GM19023 (cell line): ENCODE results near the gene STIL.
"Not testable (repeated sequence)": the region's sequence is repeated elsewhere in the genome, so short reads cannot be mapped to it uniquely, and the experiment has no call there.

Source experiments
- ATAC-seq: cut with Tn5 transposase; IDR thresholded peaks from one replicate; pipeline ENCODE4 v1.9.1; 2021; ENCODE audit warnings: mild to moderate bottlenecking, moderate library complexity; ENCODE audit not compliant: unreplicated experiment

Gene STIL

DNA sequence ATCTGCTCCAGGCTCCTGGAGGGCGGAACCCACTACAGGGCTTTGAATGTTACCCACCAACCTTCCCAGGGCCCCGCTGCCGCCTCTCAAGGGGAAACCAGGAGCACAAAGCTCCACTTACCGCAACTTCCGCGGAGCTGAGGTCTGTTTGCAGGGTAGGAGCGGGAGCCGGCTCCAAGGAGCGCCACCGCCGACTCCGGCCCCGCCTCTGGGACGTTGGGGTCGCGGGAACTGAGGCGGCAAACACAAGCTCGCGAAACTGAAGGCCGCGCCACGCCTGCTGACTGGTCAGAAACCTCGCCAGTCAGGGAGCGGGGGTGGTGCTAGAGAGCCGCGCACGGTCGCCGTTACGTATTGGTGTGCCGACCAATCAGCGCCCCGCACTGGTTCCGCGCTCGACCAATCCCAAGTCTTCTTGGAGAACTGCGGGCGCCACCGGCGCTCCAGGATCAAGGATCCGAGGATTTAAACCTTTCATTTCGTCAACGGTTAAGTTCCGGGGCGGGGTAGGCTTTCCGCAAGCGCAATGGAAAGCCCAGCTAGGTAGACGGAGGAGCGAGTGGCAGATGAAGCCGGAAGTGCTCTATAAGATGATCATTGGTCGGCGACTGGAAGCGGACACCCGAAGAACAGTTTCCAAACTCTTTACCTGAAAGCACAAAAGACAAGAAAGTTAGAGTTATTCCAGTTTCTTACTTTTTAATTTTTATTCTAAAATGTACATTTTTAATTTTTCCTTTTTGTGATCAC is at the start of gene STIL:
STIL (minus strand) TSS at position 233 of the 750 bp plus-strand sequence. CDS start 3,828 bp downstream, outside the sequence.
- ATAC-seq = peak; percentile 98

- no peak for ATAC-seq
Measured at GRCh38 chr1:47362828-47363227, 48.9 kb upstream of the STIL start.

DNA sequence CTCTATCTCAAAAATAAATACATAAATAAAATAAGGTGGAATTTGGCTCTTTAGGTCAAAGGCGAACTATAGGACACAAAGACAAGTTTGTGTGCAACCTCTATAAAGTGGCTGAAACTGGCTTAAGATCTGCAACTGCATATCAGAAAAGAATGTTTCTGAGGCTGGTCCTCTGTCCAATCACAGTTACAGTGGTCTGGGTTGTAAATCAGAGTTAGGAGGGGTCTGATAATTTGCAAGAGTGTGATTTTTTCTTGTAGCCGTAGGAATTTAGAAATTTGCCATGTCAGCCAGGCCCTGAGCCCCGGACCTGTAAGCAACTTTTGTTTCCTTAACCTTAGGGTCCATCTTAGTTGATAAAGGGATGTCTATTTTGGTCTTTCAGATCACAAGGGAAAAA is 47.4 kb upstream of the STIL start:
- no peak for ATAC-seq

- ATAC-seq = peak; percentile 79
Measured at GRCh38 chr1:47351305-47351704, 37.4 kb upstream of the STIL start.

DNA sequence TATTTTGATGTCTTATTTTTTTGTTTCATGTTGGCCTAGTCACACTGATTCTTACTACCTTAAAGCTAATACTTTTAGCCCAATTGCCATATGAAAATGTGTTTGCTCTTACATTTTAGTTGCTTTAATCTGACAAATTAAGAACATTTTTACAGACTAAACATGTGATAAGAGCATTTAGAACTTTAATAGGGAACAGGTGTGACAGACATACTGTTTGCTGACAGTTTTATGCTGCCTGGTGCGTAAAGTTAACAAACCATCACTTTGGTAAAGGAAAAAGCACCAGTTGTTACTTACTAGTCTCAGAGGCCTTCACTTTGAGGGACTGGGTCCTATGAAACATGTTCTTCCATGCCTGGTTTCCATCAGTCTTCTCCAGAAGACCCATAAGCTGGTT is 34.3 kb upstream of the STIL start:
- ATAC-seq = no peak

GRCh38 chr1:47347735-47348134 is 33.8 kb upstream of the STIL start:
- no peak for ATAC-seq

- ATAC-seq = not testable (repeated sequence)
Measured at GRCh38 chr1:47346979-47347378, 33.0 kb upstream of the STIL start.

DNA sequence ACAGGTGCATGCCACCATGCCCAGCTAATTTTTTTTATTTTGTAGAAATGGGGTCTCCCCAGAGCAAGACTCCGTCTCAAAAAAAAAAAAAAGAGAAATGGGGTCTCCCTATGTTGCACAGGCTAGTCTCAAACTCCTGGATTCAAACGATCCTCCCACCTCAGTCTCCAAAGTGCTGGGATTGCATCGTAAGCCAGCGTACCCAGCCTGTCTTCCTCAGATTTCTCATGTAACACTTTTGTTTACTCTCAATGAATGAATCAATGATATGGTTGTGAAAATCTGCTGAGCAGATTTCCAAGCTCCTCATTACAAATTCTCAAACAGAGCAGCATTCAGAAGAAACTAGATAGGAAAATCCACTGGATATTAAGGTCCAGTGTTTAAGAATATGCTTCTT is 26.3 kb upstream of the STIL start:
- no peak for ATAC-seq

DNA sequence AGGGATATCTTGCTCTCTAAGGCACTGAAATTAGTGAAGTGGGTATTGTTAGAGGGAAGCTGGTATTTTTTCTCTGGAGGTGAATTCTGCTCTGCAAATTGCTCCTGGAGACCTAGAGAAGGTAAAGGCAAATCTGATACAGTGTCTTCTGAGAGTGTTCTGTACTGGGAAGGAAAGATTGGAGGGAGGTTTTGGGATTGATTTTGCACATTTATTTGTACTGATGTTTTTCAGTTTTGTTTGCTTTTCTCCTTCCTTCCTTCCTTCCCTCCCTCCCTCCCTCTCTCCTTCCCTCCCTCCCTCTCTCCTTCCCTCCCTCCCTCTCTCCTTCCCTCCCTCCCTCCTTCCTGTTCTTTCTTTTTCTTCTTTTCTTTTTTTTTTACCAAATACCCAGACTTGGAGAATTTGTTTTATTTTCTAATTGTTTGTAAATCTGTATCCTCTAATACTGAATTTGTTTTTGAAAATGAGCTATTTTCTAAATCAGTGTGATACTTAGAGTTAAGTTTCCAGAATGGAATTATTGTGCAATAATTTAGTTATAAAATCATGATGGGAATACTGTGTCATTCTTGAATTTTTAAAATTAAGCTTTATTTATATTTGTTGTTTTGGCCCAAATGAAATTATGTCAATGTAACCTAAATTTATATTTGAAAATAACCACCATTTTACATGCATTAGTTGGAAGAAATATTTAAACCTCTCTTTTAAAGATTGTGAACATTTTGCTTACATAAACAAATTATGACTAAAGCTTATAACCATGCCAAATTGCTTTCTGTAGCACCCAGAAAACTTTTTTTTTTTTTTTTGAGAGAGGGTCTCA is 24.5 kb upstream of the STIL start:
- no peak for ATAC-seq

DNA sequence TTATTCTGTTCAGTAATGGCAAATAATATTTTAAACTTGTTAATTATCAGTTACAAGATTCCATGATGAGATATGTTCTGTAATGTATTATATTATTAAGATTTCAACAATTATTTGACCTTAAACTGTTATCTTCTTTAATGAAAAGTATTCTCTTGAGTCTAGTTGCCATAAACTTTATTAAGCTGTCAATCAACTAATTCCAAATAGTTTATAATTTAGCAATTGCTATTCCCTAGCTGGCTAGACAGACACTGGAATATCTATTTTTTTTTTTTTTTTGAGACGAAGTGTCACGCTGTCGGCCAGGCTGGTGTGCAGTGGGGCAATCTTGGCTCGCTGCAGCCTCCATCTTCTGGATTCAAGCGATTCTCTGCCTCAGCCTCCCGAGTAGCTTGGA is 23.4 kb upstream of the STIL start:
- no peak for ATAC-seq

GRCh38 chr1:47334765-47335435 is 21.0 kb upstream of the STIL start:
- ATAC-seq = no peak

DNA sequence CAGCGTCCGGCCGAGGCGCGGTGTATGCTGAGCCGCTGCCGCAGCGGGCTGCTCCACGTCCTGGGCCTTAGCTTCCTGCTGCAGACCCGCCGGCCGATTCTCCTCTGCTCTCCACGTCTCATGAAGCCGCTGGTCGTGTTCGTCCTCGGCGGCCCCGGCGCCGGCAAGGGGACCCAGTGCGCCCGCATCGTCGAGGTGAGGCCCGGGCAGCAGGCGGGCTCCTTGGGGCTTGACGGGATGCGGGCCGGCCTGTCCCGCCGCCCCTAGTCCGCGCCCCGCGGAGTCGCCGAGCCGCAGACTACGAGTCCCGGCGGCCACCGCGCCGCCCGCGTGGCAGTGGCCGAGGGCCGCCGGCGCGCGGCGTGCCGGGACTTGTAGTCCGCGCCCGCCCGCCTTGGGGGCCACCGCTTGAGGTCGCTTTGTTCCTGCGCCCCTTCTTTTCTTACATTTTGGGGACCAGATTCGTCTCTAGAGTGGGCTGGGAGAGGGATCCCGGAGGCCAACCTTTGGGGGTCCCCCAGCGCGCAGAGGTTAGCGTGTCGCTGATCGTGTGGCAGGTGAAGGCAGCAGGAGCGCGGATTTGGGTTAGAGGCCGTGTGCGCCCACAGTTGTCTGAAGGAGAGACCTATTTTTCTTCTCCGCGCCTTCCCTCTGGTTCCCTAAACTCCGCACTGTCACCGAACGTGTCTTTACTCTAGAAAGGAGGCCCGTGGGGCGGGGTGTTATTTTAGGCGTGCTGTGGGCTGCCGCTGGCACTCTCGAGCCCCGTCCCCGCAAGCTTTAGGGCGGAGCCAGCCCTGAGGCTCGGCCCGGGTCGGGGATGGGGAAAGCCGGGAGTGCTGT is 20.2 kb upstream of the STIL start:
- peak; percentile 88 for ATAC-seq

GRCh38 chr1:47333578-47333921 is 19.6 kb upstream of the STIL start, which contains the start of gene CMPK1:
CMPK1 (plus strand) TSS chr1:47333790; CDS start chr1:47333946, 156 bp downstream.
- peak; percentile 76 for ATAC-seq

GRCh38 chr1:47332779-47333577 is 19.0 kb upstream of the STIL start:
- no peak for ATAC-seq

DNA sequence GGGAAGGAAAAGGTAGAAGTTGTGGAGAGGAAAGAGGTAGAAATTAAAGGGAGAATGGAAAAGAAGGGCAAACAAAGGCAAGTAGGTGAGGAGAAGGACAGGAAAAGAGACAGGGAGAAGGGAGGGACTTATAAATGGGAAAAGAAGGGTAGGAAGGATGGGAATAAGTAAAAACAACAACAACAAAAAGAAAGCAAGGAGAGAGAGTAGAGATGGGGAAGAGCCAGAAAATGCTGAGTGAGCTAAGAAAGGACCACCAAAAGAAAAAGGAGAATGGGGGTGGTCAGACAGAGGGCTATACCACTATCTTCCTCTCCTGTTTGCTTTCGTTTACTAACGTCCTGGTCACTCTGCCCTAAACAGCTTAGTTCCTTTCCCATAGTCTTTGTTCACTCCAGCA is 17.9 kb upstream of the STIL start:
- no peak for ATAC-seq

- ATAC-seq = no peak
Measured at GRCh38 chr1:47330212-47330611, 16.3 kb upstream of the STIL start.

- no peak for ATAC-seq
Measured at GRCh38 chr1:47328992-47329391, 15.0 kb upstream of the STIL start.

- ATAC-seq = no peak
Measured at GRCh38 chr1:47326271-47326670, 12.3 kb upstream of the STIL start.

DNA sequence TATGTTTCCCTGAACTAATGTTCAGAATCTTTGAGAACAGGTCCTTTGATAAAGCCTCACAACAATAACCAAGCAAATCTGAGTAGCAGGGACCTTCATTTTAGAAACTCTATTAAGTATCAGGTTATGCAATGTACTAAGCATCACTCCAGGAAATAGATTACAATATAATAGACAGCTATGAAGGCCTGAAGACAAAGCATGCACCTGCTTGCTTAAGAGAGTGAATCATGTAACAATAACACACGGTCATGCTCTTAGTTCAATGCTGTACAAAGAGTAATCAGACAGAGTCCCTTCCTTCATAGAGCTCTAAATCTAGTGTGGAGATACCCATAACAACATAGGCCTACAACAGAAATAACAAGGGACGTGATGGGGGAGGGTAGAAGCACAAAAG is 11.6 kb upstream of the STIL start:
- no peak for ATAC-seq

- ATAC-seq = no peak
Measured at GRCh38 chr1:47324682-47325081, 10.7 kb upstream of the STIL start.
